Activated T-cell treated with anti-CD3 and anti-CD28 coated beads for 24 hours (primary cell): ENCODE results near the gene PET100.

Experiments
- DNase-seq: peaks from one replicate; pipeline ENCODE4 v3.0.0-alpha.2; 2020; ENCODE audit warnings: low read depth

Gene PET100, protein sequence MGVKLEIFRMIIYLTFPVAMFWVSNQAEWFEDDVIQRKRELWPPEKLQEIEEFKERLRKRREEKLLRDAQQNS

DNA sequence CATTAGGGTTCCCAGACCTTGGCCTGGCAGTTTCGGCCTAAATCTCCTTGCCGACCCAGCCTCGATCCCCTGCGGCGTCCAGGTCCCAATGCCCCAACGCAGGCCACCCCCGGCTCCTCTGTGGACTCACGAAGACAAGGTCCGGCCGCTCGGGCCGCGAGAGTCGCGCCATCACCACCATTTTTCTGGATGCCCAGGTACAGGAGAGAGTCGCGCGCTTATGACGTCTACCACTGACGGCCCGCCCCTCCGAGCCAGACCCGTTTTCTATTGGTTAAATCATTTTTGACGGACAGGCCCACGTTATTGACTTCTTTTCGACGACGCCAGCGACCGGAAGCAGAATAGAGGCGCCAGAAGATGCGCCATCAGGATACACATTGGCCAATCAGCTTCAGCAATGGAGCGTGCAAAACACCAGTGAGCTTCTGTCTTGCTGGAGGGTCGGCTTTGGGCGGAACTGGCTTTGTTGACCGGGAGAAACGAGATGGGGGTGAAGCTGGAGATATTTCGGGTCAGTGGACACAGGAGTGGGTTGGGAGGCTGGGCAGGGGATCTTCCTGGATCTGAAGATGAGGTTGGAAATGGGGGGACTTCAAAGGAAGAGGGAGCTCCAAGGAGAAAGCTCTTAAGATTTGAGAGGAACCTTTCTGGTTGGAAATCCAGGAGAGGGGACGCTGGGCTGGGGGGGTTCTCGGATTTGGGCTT lies at the start of gene PET100, which contains the start of gene XAB2:
TSS of gene PET100 (plus strand) at position 447 of the 708 bp plus-strand sequence. CDS start at position 488, 41 bp downstream.
TSS of gene XAB2 (minus strand) at position 199 of the 708 bp plus-strand sequence. CDS start at position 181, 18 bp downstream.
- DNase-seq: peak; percentile 94

DNA sequence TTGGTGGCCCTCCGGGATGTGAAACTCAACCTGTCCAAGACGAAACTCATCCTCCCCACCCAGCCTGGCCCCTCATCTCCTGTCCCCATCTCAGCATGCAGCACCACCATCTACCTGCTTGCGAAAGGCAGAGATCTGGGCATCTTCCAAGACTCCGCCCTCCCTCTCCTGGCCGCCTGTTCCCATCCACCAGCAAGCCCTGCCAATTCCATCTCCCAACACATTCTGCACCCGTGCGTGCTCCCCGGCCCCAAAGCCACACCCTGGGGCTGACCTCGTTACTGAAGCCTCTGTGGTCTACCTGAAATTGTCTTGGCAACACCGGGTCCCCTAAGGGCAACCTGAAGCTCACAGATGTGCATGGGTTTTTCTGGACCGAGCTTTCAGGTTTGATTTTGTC lies 47.1 kb upstream of the PET100 start:
- DNase-seq: no peak

DNA sequence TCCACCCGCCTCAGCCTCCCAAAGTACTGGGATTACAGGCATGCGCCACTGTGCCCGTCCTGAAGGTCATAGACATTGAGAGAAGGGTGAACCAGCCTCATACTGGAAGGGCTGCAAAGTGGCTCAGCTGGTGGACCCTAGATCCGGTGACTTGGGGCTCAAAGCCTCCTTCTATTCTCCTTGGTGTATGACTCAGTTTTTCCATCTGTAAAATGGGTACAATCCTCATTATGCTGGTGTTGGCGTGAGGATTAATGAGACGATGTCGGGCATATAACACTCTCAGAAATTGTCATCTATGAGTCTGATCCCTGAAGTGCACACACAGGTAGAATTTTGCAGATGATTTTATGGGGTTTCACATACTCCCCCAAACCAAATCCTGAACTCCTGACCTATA lies 39.8 kb upstream of the PET100 start:
- DNase-seq: no peak

DNA sequence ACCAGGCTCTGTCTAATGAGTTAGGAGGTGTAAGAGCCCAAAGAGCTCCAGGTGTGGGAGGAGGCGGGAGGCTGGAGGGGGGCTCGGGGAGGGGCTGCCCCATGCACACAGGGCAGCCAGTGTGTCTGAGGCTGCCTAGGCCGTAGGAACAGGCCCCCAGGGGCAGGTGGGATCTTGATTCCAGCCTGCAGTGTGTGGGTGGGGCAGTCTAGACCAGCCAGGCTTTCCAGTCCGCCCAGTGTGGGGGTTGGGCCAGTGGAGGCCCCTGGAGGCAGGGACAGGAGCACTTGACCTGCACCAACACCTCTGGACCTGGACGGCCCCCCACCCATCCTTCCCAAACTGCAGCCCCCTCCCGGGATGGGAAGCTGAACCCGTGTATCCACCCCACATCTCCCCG lies 39.3 kb upstream of the PET100 start:
- DNase-seq: no peak

DNA sequence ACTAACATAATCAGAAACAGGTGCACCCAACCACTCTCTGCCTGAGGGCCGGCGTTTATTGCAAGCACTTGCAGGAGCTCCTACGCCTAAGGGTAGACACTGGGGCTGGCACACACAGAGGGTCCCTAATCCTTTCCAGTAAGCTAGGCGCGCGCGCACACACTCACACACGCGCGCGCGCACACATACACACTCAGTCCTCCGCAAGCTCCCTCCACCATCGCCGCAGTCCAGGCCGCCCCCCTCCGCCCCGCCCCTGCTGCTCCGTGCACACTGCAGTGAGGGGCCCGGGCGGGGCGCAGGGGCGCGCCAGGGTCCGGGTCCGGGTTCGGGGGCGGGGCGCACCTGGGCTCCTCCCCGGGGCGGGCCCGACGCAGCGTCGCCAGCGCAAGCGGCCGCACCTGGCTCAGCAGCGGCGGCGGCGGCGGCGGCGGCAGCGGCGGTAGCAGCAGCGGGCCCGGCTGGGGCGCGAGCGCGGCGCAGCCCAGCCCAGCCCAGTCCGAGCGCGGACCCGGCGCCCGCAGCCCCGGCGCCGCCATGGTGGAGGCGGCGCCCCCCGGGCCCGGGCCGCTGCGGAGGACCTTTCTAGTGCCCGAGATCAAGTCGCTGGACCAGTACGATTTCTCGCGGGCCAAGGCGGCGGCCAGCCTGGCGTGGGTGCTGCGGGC lies 34.0 kb upstream of the PET100 start, which contains the start of gene CAMSAP3:
TSS of gene CAMSAP3 (plus strand) at position 398 of the 668 bp plus-strand sequence. CDS start at position 538, 140 bp downstream.
- DNase-seq: peak; percentile 17

DNA sequence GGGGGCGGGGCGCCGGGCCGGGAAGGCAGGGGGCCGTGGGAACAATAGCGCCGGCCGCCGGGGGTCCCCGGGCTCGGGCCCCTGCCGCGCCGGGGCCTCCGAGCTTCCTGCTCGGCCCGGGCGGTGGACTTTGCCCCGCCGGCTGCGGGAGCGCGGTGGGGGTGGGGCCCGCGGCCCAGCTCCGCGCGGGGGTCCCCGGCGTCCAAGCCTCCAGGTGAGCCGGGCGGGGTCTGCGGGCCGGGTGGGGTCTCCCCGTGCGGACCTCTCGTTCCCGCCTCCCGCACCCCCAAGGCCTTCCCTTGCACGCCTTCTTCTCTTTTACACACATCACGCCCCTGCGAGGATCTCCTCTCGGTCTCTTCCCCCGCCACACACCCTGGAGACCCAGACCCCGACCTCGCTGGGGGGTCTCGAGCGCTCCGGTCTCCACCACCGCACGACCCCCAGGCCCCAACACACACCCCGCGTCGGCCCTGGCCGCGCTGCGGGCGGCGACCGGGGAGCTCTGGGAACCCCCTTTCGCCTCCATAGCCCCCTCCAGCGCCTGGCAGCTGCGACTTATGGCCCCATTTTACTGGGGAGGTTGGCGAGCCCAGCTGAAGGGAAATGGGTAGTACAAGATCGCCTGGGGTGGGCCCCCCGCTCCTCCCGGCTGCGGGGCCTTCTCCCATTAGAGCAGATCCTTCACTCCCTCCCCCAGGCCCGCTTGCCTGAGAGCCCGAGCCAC lies 33.2 kb upstream of the PET100 start:
- DNase-seq: no peak

DNA sequence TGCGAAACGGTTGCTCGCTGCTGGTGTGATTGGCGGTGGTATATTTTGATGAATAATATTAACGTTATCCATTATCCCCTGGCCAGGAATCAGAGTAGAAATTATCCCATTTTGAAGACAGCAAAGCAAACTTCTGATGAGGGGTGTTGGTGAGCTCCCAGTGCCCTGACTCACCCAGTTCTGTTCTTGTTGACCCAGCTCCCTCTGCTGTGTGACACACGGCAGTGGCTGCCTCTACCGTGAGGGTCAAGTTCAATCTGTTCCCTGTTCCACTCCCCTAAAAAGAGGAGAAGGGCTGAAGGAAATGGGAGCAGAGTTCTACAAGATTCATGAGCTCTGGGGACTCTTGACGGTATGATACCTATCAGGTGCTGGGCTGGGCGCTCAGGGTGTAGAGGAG lies 31.9 kb upstream of the PET100 start:
- no peak for DNase-seq

DNA sequence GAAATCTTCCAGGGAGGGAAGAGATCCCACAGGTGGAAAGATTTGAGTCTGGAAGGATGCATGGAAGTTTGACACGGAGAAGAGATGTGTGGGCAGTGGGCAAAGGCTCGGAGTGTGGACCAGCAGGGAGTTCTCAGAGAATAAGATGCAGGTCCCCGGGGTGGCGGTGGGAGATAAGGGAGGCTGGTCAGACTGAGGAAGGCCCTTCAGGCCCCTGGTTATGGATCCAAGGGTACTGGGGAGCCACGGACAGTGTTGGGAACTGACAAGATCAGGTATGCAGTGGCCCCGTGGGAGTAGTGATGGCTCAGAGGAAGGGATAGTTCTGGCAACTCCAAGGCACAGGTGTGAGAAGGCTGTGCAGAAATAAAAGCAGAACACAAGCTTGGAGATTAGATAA lies 31.4 kb upstream of the PET100 start:
- DNase-seq: no peak

DNA sequence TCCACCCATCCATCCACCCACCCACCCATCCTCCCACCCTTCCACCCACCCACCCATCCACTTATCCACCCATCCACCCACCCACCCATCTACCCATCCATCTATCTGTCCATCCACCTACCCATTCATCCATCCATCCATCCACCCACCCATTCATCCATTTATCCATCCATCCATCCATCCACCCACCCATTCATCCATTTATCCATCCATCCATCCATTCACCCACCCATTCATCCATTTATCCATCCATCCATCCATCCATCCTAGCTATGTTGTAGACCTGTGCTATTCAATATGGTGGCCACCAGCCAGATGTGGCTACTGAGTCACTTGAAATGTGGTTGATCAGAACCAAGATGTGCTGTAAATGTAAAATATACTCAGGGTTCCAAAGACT lies 28.9 kb upstream of the PET100 start:
- no peak for DNase-seq

DNA sequence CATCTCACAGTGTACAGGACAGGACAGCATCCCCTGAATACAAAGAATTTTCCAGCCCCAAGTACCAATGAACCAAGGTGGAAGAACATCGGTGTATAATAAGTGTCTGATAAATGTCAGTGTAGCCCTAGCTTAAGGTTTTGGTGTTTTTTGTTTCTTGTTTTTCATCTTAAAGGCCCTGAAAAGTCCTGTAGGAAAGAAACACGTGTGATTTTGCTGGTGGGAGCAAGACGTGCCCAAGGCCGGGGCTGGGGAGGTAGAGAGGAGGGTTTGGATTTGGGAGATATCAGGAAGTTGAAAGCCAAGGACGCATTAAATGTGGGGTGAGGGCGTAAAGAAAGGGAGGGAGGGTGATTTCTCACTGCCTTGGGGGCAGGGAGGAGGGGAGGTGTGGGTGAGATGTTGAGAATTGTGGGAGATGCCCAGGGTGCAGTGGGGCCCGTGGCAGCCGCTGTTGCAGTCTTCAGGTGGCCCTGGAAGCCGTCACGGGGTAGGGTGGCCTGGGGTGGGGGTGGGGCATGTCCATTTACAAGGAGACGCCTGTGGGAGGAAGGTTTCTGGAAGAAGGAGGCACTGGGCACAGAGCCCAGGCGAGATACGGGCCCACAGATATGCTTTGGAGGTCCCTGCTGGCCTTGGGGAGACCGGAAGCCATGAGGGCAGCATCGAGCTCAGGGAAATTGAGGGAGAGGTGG lies 27.2 kb upstream of the PET100 start:
- DNase-seq: no peak

DNA sequence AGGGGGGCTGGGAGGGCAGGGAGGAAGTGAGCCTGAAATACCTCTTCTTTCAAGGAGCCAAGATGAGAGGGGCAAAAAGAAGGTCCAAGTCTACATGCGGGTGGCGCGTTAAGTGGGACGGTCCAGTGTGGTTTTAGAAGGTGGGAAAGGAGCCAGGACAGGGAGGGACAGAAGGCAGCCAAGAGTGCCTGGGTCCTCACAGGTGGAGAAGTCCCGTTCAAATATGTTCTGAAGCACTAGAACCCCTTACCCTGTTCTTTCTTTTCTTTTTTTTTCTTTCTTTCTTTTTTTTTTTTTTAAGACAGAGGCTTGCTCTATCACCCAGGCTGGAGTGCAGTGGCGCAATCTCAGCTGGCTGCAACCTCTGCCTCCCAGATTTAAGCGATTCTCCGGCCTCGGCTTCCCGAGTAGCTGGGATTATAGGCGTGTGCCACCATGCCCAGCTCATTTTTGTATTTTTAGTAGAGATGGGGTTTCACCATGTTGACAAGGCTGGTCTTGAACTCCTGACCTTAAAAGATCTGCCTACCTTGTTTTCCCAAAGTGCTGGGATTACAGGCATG lies 26.6 kb upstream of the PET100 start:
- no peak for DNase-seq

DNA sequence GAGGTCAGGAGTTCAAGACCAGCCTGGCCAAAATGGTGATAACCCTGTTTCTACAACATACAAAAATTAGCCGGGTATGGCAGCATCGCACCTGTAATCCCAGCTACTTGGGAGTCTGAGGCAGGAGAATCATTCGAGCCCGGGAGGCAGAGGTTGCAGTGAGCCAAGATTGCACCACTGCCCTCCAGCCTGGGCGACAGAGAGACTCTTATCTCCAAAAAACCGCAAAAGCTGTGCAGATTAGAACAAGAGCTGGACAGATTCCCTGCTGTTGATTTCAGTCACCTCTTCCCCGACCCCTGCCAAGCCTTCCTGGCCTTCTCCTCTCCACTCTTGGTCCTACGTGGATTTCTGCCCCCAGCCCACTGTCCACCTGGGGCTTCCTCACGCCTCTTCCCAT lies 25.7 kb upstream of the PET100 start:
- no peak for DNase-seq

DNA sequence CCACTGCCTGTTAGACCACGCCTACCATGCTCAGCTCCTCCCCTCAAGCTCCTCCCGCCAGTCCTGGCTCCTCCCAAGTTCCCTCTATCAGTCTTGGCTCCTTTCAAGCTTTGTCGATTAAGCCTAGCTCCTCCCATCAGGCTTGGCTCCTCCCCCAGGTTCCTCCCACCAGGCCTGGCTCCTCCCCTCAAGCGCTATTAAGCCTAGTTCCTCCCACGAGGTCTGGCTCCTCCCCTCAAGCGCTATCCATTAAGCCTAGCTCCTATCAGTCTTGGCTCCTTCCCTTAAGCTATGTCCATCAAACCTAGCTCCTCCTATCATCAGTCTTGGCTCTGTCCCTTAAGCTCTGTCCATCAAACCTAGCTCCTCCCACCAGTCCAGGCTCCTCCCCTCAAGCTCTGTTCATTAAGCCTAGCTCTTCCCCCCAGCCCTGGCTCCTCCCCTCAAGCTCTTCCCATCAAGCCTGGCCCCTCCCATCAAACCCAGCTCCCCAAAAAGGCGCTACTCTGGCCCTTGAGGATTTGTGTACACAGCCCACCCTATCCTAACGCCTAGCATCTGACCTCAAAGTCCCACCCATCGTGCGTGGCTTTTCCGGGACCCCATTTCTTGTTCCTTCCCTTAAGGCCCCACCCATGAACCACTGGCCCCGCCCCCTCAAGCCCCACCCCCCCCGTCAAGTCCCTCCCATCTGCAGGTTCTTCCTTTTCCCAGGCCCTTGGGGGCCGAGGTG lies 23.9 kb upstream of the PET100 start:
- no peak for DNase-seq

DNA sequence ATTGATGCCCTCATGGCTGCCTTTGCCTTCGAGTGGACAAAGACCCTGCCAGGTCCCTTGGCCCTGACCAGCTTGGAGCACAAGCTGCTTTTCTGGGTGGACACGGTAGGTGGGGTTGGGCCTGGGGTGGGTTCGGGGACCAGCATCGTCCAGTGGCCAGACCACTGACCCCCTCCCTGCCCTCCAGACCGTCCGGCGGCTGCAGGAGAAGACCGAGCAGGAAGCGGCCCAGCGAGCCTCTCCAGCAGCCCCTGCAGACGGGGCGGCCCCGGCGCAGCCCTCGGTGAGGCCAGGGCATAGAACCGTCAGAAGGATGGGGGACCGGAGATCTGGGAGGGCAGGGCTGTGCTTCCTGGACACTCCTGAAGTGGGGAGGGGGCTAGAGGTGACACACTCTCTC lies 23.3 kb upstream of the PET100 start:
- DNase-seq: no peak

DNA sequence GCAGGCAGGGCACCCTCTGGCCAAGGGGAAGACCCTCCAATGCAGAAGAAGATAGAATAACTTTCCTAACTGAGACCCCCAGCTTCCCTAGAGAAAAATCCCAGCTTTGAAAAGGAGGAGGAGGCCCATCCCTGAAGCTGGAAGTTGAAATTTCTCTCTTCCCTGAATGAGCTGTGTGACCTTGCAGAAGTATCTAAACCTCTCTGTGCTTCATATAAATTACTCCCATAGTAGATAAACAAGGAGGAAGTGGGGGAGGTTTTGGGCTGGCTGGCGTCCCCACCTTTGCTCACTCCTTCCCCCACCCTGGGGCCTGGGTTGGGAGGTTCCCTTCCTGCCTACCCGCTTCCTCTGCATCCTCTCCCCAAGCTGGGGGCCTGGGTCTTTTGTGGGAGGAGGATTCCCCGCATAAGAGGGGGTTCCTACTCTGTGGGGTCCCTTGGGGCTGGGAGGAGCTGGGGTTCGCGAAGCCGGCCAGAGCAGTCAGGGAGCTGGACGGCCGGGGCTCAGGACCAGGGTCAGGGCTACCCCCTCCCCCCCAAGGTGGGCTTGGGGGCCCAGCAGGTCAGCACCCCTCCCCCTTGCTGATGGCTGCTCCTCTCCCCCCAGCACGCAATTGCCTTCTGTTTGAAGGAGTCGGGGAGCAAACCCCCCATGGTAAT lies 22.2 kb upstream of the PET100 start:
- DNase-seq: no peak

DNA sequence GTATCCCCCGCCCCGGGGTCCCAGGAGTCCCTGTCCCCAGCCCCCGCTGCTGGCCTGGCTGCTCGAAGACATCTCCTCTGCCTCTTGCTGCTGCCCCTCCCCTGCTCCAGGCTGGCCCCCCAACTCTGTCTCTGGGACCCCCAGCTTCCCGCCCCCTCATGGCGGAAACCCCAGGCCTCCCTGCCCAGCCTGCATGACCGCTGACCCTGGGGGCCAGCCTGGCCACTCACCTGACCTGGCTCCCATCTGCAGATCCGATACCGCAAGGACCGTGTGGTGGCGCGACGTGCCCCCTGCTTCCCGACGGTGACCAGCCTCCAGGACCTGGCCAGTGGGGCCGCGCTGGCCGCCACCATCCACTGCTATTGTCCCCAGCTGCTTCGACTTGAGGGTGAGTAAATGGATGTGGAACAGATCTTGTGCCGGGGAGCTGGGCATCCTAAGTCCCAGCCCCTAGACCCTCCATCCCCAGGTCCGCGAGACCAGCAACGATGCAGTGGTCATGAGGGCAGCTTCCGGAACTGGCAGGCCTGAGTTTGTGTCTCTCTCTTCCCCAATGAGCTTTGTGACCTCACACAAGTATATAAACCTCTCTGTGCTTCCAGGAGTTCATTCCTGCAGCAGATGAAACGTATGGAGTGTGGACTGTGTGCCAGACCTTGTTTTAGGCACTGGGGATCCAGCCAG lies 21.6 kb upstream of the PET100 start:
- no peak for DNase-seq

DNA sequence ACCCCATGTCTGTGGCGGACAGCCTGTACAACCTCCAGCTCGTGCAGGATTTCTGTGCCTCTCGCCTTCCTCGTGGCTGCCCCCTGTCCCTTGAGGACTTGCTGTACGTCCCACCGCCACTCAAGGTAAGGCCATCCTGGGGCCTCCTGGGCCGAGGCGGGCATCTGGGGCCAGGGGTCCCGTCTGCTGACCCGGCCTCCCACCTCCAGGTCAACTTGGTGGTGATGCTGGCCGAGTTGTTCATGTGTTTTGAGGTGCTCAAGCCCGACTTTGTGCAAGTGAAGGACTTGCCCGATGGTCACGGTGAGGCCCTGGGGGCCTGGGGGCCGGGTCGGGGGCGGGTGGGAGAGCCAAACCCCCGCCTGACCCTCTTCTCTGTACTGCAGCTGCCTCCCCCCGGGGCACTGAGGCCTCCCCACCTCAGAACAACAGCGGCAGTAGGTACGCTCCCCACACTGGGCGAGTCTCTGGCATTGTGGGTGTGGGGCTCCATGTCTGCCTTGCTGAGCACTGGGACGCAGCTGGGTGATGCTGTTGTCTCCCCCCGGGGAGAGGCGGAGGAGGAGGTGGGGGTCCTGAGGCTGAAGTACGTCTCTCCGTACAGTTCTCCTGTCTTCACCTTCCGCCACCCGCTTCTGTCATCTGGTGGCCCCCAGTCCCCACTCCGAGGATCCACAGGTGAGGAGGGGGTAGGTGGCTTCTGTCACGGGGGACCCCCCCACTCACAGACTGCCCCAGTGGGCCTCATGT lies 18.9 kb upstream of the PET100 start:
- no peak for DNase-seq

DNA sequence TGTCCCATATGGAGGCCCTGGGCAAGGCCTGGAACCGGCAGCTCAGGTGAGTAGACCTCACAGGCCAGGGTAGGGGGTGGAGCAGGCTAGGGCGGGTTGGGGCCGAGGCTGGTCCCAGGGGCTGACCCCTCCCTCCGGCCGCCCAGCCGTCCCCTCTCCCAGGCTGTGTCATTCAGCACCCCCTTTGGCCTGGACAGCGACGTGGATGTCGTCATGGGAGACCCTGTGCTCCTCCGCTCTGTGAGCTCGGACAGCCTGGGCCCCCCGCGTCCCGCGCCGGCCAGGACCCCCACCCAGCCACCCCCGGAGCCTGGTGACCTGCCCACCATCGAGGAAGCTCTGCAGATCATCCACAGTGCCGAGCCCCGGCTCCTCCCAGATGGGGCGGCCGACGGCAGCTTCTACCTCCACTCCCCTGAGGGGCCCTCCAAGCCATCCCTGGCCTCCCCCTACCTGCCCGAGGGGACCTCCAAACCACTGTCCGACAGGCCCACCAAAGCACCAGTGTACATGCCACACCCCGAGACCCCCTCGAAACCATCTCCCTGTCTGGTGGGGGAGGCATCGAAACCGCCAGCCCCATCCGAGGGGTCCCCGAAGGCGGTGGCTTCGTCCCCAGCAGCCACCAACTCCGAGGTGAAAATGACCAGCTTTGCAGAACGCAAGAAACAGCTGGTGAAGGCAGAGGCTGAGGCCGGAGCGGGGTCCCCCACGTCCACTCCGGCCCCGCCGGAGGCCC lies 17.9 kb upstream of the PET100 start:
- no peak for DNase-seq
